ENCODE data around the gene VPS9D1. TPM values are rescaled to one million over a fixed set of nuclear protein-coding genes. Genes with fewer than 3 reads are reported as not detected.

VPS9D1 gene
- total and polyA plus RNA-seq, 9 donors = 0.50 to 15.5 (median 9.7) TPM

DNA sequence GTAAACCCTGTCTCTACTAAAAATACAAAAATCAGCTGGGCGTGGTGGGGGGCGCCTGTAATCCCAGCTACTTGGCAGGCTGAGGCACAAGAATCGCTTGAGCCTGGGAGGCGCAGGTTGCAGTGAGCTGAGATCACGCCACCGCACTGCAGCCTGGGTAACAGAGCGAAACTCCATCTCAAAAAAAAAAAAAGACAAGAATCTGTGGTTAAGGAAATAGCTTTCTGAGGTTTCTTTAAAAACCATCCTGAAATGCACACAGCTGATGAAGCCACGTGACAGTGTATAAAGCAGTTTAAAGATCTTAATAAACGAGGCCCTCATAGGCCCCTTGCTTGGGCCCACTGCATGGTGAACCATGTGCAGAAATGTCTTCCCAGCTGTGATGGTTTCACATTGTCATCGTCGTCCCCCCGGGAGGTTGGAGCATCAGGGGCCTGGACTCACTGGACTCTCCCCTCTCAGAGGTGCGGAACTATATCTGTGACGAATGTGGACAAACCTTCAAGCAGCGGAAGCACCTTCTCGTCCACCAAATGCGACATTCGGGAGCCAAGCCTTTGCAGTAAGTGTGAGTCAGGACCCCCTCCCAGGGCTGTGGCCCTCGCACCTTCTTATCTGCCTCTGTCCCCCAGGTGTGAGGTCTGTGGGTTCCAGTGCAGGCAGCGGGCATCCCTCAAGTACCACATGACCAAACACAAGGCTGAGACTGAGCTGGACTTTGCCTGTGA, 16.8 kb upstream of the VPS9D1 start:
- WGBS, 3 donors = 88 to 91% (median 89%) methylated on average over 20 of the region's 20 CpGs
- H3K4me3 ChIP-seq = no peak overlapping the region
- TF ChIP-seq EP300 (IDR thresholded peaks at IDR 0.05) (no peak), POLR2A (IDR thresholded peaks at IDR 0.05) (no peak)
- TF ChIP-seq, protein P1, sequence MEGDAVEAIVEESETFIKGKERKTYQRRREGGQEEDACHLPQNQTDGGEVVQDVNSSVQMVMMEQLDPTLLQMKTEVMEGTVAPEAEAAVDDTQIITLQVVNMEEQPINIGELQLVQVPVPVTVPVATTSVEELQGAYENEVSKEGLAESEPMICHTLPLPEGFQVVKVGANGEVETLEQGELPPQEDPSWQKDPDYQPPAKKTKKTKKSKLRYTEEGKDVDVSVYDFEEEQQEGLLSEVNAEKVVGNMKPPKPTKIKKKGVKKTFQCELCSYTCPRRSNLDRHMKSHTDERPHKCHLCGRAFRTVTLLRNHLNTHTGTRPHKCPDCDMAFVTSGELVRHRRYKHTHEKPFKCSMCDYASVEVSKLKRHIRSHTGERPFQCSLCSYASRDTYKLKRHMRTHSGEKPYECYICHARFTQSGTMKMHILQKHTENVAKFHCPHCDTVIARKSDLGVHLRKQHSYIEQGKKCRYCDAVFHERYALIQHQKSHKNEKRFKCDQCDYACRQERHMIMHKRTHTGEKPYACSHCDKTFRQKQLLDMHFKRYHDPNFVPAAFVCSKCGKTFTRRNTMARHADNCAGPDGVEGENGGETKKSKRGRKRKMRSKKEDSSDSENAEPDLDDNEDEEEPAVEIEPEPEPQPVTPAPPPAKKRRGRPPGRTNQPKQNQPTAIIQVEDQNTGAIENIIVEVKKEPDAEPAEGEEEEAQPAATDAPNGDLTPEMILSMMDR (IDR thresholded peaks at IDR 0.05) = no peak
- no peaks in the 10 kb centered on the region for H3K27me3 ChIP-seq
- no peaks in the 10 kb centered on the region for H3K36me3 ChIP-seq
- H3K9me3 ChIP-seq = no peaks in the 10 kb centered on the region
- H3K27ac ChIP-seq = no peak overlapping the region
- intact Hi-C loops (cut with DNase I) = no loop called here
- DNase-seq = no peak
- no peaks in the 10 kb centered on the region for H3K4me1 ChIP-seq (ENCODE audit: insufficient read depth)

DNA sequence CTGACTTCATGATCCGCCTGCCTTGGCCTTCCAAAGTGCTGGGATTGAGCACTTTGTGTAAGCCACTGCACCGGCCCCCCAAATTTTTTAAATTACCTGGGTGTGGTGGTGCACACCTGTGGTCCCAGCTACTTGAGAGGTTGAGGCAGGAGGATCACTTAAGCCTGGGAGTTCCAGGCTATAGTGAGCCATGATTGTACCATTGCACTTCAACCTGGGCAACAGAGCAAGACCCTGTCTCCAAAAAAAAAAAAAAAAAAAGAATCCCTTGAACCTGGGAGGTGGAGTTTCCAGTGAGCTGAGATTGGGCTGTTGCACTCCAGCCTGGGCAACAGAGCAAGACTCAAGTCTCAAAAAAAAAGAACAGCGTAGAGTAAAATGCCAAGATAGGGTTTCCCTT, 15.9 kb upstream of the VPS9D1 start:
- H3K36me3 ChIP-seq = no peaks in the 10 kb centered on the region
- no peaks in the 10 kb centered on the region for H3K27me3 ChIP-seq
- intact Hi-C loops (cut with DNase I) = no loop called here
- DNase-seq = no peak
- no peak overlapping the region for H3K27ac ChIP-seq
- no peaks in the 10 kb centered on the region for H3K9me3 ChIP-seq
- H3K4me3 ChIP-seq = no peak overlapping the region
- no peaks in the 10 kb centered on the region for H3K4me1 ChIP-seq (ENCODE audit: insufficient read depth)
- WGBS, 3 donors = 88 to 100% (median 96%) methylated on average over 3 of the region's 3 CpGs
- TF ChIP-seq, protein P1 (IDR thresholded peaks at IDR 0.05) = no peak
- TF ChIP-seq EP300 (IDR thresholded peaks at IDR 0.05) = no peak
- TF ChIP-seq POLR2A (IDR thresholded peaks at IDR 0.05) = no peak

DNA sequence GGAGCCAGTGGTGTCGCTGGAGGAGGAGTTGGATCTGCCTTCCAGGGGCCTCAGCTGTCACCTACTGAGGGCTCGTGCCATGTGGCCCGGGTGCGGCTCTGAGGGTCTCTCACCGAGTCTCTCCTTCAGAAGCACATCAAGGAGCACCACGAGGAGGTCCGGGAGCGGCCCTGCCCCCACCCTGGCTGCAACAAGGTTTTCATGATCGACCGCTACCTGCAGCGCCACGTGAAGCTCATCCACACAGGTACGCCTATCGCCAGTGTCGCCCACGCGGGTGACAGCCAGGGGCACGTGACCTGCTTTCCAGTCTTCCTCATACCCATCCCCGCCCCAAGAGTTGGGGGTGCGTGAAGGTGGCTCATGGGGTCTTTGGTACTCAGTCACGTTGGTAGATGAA, 13.1 kb upstream of the VPS9D1 start:
- Histone ChIP-seq H3K27ac (no peak overlapping the region), H3K4me3 (no peak overlapping the region), H3K36me3 (no peaks in the 10 kb centered on the region), H3K27me3 (no peaks in the 10 kb centered on the region), H3K4me1 (ENCODE audit: insufficient read depth) (no peaks in the 10 kb centered on the region), H3K9me3 (no peaks in the 10 kb centered on the region)
- WGBS, 3 donors = 89 to 91% (median 90%) methylated on average over 21 of the region's 21 CpGs
- TF ChIP-seq, protein P1 (IDR thresholded peaks at IDR 0.05) = no peak
- TF ChIP-seq POLR2A (IDR thresholded peaks at IDR 0.05) (no peak), EP300 (IDR thresholded peaks at IDR 0.05) (no peak)
- no peak for DNase-seq
- intact Hi-C loops (cut with DNase I) = no loop called here

DNA sequence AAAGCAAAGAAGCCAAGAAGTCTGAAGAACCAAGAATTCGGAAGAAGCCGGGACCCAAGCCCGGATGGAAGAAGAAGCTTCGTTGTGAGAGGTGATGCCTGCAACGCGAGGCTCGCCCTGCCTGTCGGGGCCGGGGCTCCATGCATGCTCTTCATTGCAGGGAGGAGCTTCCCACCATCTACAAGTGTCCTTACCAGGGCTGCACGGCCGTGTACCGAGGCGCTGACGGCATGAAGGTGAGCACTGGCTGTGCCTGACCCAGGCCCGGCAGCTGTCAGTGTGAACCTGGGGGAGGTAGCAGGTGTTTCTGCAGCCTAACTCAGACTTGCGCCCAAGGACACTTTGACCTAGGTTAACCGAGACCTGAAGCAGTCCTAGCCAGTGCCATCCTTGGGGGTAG, 12.6 kb upstream of the VPS9D1 start:
- no peaks in the 10 kb centered on the region for H3K36me3 ChIP-seq
- no peaks in the 10 kb centered on the region for H3K9me3 ChIP-seq
- no peaks in the 10 kb centered on the region for H3K4me1 ChIP-seq (ENCODE audit: insufficient read depth)
- DNase-seq = no peak
- intact Hi-C loops (cut with DNase I) = no loop called here
- H3K4me3 ChIP-seq = no peak overlapping the region
- H3K27me3 ChIP-seq = no peaks in the 10 kb centered on the region
- WGBS, 3 donors = 80 to 85% (median 81%) methylated on average over 17 of the region's 17 CpGs
- H3K27ac ChIP-seq = no peak overlapping the region
- TF ChIP-seq EP300 (IDR thresholded peaks at IDR 0.05) (no peak), POLR2A (IDR thresholded peaks at IDR 0.05) (no peak)

DNA sequence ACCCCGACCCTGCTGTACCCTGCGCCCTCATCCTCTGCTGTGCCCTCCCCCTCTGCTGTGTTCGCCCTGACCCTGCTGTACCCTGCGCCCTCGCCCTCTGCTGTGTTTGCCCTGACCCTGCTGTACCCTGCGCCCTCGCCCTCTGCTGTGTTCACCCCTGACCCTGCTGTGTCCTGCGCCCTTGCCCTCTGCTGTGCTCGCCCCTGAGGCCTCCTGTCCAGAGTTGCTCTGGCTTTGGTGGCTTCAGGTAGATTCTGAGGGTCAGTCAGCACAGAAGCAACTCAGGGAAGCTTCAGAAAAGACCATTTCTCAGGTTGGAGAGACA, 12.2 kb upstream of the VPS9D1 start:
- no peak for DNase-seq
- Histone ChIP-seq H3K9me3 (no peaks in the 10 kb centered on the region), H3K4me3 (no peak overlapping the region), H3K27ac (no peak overlapping the region), H3K4me1 (ENCODE audit: insufficient read depth) (no peaks in the 10 kb centered on the region), H3K36me3 (no peaks in the 10 kb centered on the region), H3K27me3 (no peaks in the 10 kb centered on the region)
- no peak for TF ChIP-seq POLR2A (IDR thresholded peaks at IDR 0.05)
- TF ChIP-seq, protein P1 (IDR thresholded peaks at IDR 0.05) = no peak
- no peak for TF ChIP-seq EP300 (IDR thresholded peaks at IDR 0.05)
- 89 to 93% (median 90%) methylated on average over 9 of the region's 9 CpGs for WGBS, 3 donors
- intact Hi-C loops (cut with DNase I) = no loop called here

Data from ovary (tissue), 9 donors.